Muscle of leg (tissue), 11 donors: ENCODE data around the gene PWWP2B. TPM values are rescaled to one million over a fixed set of nuclear protein-coding genes. Genes with fewer than 3 reads are reported as not detected.

Experiments
- DNase-seq: peaks from one replicate; pipeline ENCODE4 v3.0.0; 2013
- H3K27ac ChIP-seq: one replicate; pipeline ENCODE4 v1.5.1; 2013; ENCODE audit warnings: mild to moderate bottlenecking, low read length, control low read depth
- H3K27me3 ChIP-seq: one replicate; pipeline ENCODE4 v1.6.1; 2013; ENCODE audit warnings: low read length; ENCODE audit not compliant: control insufficient read depth, insufficient read depth
- H3K36me3 ChIP-seq: one replicate; pipeline ENCODE4 v1.6.1; 2013; ENCODE audit warnings: low read length; ENCODE audit not compliant: control insufficient read depth, insufficient read depth
- H3K4me1 ChIP-seq: one replicate; pipeline ENCODE4 v1.6.1; 2013; ENCODE audit warnings: low read length; ENCODE audit not compliant: control insufficient read depth, insufficient read depth
- H3K4me3 ChIP-seq: one replicate; pipeline ENCODE4 v1.5.1; 2013; ENCODE audit warnings: low read length, control low read depth
- H3K9me3 ChIP-seq: replicated peaks from 2 replicates; pipeline ENCODE4 v1.6.1; 2013; ENCODE audit warnings: low read depth, low read length; ENCODE audit not compliant: control insufficient read depth
- WGBS: methylation state at CpG from one replicate; pipeline ENCODE4 v1.1.5; 2013; ENCODE audit warnings: missing lambda C conversion rate; ENCODE audit not compliant: insufficient coverage; 5-methylcytosine and 5-hydroxymethylcytosine counted together
- polyA plus RNA-seq, 8 donors: library from polyadenylated mRNA; unstranded; fragments of 120-200 nt; gene quantifications; one replicate each; pipeline versions ENCODE4 v1.2.1 to v1.2.3, GENCODE V29; 2013; ENCODE audit warnings: inconsistent platforms in 1 of 8, low replicate concordance in 1 of 8; ENCODE audit not compliant: insufficient read length in 8 of 8, insufficient read depth in 1 of 8
- total RNA-seq: library from RNA; stranded (reverse); fragments of 120-200 nt; gene quantifications from one replicate; pipeline ENCODE4 v1.2.4, GENCODE V29; 2013

The PWWP2B gene
- total and polyA plus RNA-seq, 9 donors = 5.8 to 15.1 (median 11.3) TPM

DNA sequence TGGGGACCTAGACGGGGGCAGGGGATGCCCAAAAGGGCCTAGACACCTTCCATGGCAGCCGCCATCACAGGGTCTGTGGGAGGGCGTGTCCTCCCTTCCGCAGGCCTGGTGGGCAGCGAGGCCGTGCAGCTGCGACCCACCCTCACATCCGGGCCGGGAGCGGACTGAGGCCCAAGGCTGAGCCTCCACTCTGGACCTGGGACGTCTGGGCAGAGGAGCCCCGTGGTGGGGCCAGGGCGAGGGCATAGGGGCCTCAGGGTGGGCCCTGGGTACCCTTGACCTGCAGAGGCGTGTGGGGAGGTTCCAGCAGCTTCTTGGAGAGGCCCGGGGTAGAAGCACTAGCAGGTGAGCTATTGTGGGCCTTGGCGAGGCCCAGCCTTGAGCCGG lies 49.2 kb downstream of the PWWP2B start:
- Histone ChIP-seq H3K4me1 (peaks cover 47% of the 10 kb centered on the region), H3K27ac (peak overlapping the region; percentile 21), H3K36me3 (no peaks in the 10 kb centered on the region), H3K27me3 (no peaks in the 10 kb centered on the region), H3K9me3 (no peaks in the 10 kb centered on the region), H3K4me3 (no peak overlapping the region)
- 92% methylated on average over 12 of the region's 17 CpGs for WGBS
- no peak for DNase-seq

- Histone ChIP-seq H3K27ac (peak overlapping the region; percentile 53), H3K27me3 (no peaks in the 10 kb centered on the region)
Observed at GRCh38 chr10:132446661-132447445, 49.9 kb downstream of the PWWP2B start.

DNA sequence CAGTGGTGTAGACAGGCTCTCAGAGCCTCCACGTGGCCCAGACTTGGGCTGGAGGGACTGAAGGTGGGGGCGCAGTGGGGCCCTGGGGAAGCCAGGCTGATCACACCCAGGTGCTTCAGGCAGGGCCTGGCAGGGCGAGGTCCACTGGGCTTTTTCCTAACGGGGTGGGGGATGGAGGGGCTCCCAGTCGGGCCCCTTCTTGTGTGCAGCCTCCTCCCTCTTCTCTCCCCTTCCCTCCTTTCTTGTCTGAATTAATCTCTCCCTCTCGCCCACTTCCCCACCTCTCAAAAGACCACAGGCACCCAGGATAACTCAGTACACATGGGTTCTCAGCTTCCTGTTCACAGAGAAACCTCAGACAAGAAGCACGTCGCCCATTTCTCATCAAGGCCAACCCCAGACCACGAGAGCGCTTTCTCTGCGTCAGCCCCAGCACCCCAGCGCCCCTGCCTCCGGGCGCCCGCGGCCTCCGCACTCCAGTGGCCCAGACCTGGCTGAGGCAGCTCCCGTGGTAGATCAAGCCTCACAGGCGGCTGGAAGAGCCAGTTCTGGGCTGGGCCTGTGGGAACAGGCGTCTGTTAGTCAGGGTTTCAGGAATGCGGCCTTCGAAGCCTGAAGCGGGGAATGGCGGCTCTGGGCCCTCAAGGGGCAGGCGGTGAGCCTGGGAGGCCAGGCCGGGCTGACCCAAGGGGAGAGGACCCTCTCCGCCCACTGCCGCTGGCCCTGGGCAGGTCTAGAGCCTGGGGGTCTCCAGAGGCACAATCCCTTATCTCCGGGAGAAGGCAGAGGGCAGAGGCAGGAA lies 50.6 kb downstream of the PWWP2B start:
- peaks cover 51% of the 10 kb centered on the region for H3K4me1 ChIP-seq

More at GRCh38 chr10:132446661-132447445, 49.9 kb downstream of the PWWP2B start:
- H3K4me3 ChIP-seq = no peak overlapping the region
- peaks cover 49% of the 10 kb centered on the region for H3K4me1 ChIP-seq
- no peaks in the 10 kb centered on the region for H3K36me3 ChIP-seq
- 49% methylated on average over 16 of the region's 17 CpGs for WGBS
- DNase-seq = peak; percentile 69
- no peaks in the 10 kb centered on the region for H3K9me3 ChIP-seq

DNA sequence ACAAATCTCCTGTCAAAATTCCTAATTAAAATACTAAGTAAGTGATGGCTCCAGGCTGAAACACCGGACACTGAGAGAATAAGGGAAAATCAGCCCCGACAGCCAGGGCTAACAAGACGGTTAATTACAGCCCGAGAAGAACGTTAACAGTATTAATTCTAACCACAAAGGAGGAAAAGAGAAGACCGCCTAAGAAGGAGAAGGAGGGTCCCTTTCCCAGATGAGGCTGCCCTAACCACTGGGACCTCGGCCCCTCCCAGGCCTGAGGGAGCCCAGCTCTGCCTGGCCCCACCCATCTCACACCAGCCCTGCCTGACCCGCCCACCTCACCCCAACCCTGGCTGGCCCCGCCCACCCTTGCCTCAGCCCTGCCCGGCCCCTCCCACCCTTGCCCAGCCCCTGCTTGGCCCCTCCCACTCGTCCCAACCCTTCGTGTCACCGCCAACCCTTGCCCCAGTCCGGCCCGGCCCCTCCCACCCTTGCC lies 51.3 kb downstream of the PWWP2B start:
- Histone ChIP-seq H3K4me3 (no peak overlapping the region), H3K36me3 (no peaks in the 10 kb centered on the region), H3K4me1 (peaks cover 57% of the 10 kb centered on the region), H3K27me3 (no peaks in the 10 kb centered on the region), H3K9me3 (no peaks in the 10 kb centered on the region), H3K27ac (peak overlapping the region; percentile 4)
- no peak for DNase-seq
- 69% methylated on average over 3 of the region's 15 CpGs for WGBS

More for the DNA sequence above, 50.6 kb downstream of the PWWP2B start:
- Histone ChIP-seq H3K27ac (peak overlapping the region; percentile 4), H3K4me3 (no peak overlapping the region), H3K36me3 (no peaks in the 10 kb centered on the region), H3K9me3 (no peaks in the 10 kb centered on the region), H3K27me3 (no peaks in the 10 kb centered on the region)
- no peak for DNase-seq
- WGBS = 59% methylated on average over 16 of the region's 29 CpGs

DNA sequence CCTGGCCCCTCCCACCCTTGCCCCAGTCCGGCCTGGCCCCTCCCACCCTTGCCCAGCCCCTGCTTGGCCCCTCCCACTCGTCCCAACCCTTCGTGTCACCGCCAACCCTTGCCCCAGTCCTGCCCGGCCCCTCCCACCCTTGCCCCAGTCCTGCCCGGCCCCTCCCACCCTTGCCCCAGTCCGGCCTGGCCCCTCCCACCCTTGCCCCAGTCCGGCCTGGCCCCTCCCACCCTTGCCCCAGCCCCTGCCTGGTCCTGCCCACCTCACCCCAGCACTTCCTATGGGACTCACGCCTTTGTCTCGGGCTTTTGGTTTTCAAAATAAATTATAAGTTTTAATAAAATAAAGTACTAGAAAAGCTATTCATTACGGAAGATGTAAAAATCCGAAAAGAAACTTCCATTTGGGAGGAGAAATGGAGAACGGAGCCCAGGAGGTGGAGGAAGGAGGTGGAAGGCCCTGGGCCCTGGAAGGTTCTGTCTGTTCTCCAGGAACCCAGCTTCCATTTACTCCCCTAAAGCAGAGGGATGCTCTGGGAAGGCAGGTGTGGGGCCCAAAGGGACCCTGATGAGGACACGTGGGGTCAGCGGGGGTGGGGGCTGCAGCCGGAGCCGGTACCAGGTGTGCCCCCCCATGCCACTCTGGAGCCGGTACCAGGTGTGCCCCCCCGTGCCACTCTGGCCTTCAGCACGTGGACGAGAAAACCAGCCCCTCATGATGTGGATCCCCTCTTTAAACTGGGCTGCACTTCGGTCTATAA lies 52.2 kb downstream of the PWWP2B start:
- peaks cover 61% of the 10 kb centered on the region for H3K4me1 ChIP-seq
- no peak for DNase-seq
- no peaks in the 10 kb centered on the region for H3K36me3 ChIP-seq
- no peak overlapping the region for H3K27ac ChIP-seq
- 47% methylated on average over 8 of the region's 22 CpGs for WGBS
- no peaks in the 10 kb centered on the region for H3K9me3 ChIP-seq
- no peak overlapping the region for H3K4me3 ChIP-seq
- no peaks in the 10 kb centered on the region for H3K27me3 ChIP-seq

DNA sequence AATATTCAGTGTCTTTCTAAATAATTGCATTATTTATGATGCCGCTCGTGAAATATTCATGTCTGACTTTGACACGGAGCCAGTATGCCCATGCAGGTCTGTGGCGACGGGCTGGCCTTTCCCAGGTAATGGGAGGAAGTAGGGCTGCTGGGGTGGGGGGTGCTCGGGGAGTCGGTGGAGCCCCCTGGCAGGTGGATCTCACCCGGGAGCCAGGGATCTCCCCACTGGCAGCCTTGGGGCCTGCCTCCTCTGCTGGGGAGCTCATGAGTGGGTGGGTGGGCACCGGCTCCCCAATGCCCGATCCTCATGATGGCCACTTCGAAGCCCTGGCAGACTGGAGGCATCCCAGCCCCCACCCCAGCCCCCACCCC lies 52.8 kb downstream of the PWWP2B start:
- Histone ChIP-seq H3K4me1 (peaks cover 56% of the 10 kb centered on the region), H3K27me3 (peaks cover 2% of the 10 kb centered on the region), H3K9me3 (no peaks in the 10 kb centered on the region), H3K4me3 (no peak overlapping the region), H3K36me3 (no peaks in the 10 kb centered on the region), H3K27ac (no peak overlapping the region)
- WGBS = 34% methylated on average over 4 of the region's 11 CpGs
- no peak for DNase-seq

- Histone ChIP-seq H3K27me3 (peaks cover 2% of the 10 kb centered on the region), H3K36me3 (no peaks in the 10 kb centered on the region), H3K27ac (no peak overlapping the region), H3K9me3 (no peaks in the 10 kb centered on the region), H3K4me3 (no peak overlapping the region), H3K4me1 (peaks cover 50% of the 10 kb centered on the region)
- no peak for DNase-seq
- WGBS = 85% methylated on average over 2 of the region's 9 CpGs
Observed at GRCh38 chr10:132450466-132450824, 53.4 kb downstream of the PWWP2B start.

DNA sequence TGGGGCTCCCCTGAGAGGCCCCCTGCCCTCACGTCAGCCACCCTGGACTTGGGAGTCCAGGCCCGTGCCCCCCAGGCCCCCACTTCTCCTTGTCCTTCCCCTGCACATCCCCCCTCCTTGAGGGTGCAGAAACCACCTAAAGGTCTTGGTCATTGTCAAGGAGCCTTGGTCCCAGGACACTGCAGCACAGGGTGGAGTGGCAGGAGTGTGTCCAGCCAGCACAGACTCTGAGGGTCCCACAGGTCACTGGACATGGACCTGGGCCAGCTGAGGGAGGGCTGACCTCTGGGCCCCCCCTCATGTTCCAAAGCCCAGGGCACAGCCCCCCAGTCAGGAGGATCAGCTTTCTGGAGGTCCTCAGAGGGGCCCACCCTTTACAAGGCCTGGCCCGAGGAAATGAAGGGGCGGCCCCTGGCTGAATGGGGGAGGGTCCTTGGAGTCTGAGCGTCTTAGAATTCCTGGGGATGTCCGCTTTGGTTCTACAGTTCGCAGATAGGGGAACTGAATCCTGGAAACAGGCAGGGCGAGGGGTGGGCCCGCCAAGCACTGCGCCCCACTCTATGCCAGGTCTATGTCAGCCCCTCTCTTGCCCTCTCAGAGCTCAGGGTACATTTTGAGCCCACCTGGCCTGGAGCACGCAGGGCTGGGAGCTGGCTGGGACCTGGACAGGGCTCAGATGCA lies 54.0 kb downstream of the PWWP2B start:
- Histone ChIP-seq H3K27me3 (peaks cover 2% of the 10 kb centered on the region), H3K27ac (no peak overlapping the region), H3K36me3 (no peaks in the 10 kb centered on the region), H3K4me1 (peaks cover 44% of the 10 kb centered on the region), H3K4me3 (no peak overlapping the region), H3K9me3 (no peaks in the 10 kb centered on the region)
- WGBS = 41% methylated on average over 8 of the region's 11 CpGs
- DNase-seq = no peak

- no peak overlapping the region for H3K27ac ChIP-seq
- no peak overlapping the region for H3K4me3 ChIP-seq
- H3K9me3 ChIP-seq = no peaks in the 10 kb centered on the region
- WGBS = 73% methylated on average over 11 of the region's 18 CpGs
- no peak for DNase-seq
- peaks cover 2% of the 10 kb centered on the region for H3K27me3 ChIP-seq
- H3K4me1 ChIP-seq = peaks cover 37% of the 10 kb centered on the region
- H3K36me3 ChIP-seq = no peaks in the 10 kb centered on the region
Observed at GRCh38 chr10:132451506-132452215, 54.7 kb downstream of the PWWP2B start.
